IPS-18a (cell line): Measurements from ENCODE around the gene CPAMD8.
"Not testable (repeated sequence)": the region's sequence is repeated elsewhere in the genome, so short reads cannot be mapped to it uniquely, and the experiment has no call there.

Experiments
- H3K27ac ChIP-seq: one replicate; pipeline ENCODE4 v1.5.1; 2013; ENCODE audit warnings: low read length
- H3K27me3 ChIP-seq: one replicate; pipeline ENCODE4 v1.6.1; 2013; ENCODE audit warnings: mild to moderate bottlenecking, low read length; ENCODE audit not compliant: control insufficient read depth, insufficient read depth
- H3K36me3 ChIP-seq: one replicate; pipeline ENCODE4 v1.6.1; 2013; ENCODE audit warnings: low read depth, low read length; ENCODE audit not compliant: control insufficient read depth
- H3K4me1 ChIP-seq: one replicate; pipeline ENCODE4 v1.6.1; 2013; ENCODE audit warnings: low read depth, low read length; ENCODE audit not compliant: control insufficient read depth
- H3K4me3 ChIP-seq: one replicate; pipeline ENCODE4 v1.5.1; 2013; ENCODE audit warnings: low read length
- H3K9ac ChIP-seq: one replicate; pipeline ENCODE4 v1.6.1; 2013; ENCODE audit warnings: mild to moderate bottlenecking, low read length, moderate library complexity
- H3K9me3 ChIP-seq: one replicate; pipeline ENCODE4 v1.6.1; 2013; ENCODE audit warnings: low read depth, low read length; ENCODE audit not compliant: control insufficient read depth

CPAMD8 gene

GRCh38 chr19:16996838-16997490 is 29.6 kb downstream of the CPAMD8 start:
- H3K36me3 ChIP-seq, H3K9me3 ChIP-seq, H3K9ac ChIP-seq, H3K4me3 ChIP-seq, H3K27ac ChIP-seq, H3K27me3 ChIP-seq, H3K4me1 ChIP-seq: not testable (repeated sequence)

GRCh38 chr19:16988661-16989060 is 37.9 kb downstream of the CPAMD8 start:
- no peak overlapping the region for H3K9ac ChIP-seq
- no peak overlapping the region for H3K27ac ChIP-seq
- peaks cover 3% of the 10 kb centered on the region for H3K36me3 ChIP-seq
- no peaks in the 10 kb centered on the region for H3K4me1 ChIP-seq
- no peak overlapping the region for H3K4me3 ChIP-seq
- no peaks in the 10 kb centered on the region for H3K27me3 ChIP-seq
- no peaks in the 10 kb centered on the region for H3K9me3 ChIP-seq

DNA sequence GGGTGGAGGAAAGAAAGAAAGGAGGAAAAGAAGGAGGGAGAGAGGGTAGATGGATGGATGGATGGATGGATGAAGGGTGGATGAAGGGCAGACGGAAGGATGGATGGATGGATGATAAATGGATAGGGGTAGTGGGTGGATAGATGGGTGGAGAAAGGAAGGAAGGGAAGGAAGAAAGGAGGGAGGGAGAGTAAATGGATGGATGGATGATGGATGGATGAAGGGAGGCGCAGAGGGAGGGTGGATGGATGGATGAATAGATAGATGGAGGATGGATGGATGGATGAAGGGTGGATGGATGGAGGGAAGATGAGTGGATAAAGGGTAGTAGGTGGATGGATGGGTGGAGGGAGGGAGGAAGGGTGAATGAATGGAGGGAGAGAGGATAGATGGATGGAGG is 41.2 kb downstream of the CPAMD8 start:
- Histone ChIP-seq H3K36me3 (no peaks in the 10 kb centered on the region), H3K4me1 (no peaks in the 10 kb centered on the region), H3K9me3 (no peaks in the 10 kb centered on the region), H3K9ac (no peak overlapping the region), H3K27ac (no peak overlapping the region), H3K27me3 (no peaks in the 10 kb centered on the region), H3K4me3 (no peak overlapping the region)

GRCh38 chr19:16982586-16982985 is 44.0 kb downstream of the CPAMD8 start:
- H3K27ac ChIP-seq, H3K27me3 ChIP-seq, H3K9me3 ChIP-seq, H3K36me3 ChIP-seq, H3K4me3 ChIP-seq, H3K4me1 ChIP-seq, H3K9ac ChIP-seq: not testable (repeated sequence)

- no peaks in the 10 kb centered on the region for H3K27me3 ChIP-seq
- no peak overlapping the region for H3K9ac ChIP-seq
- no peaks in the 10 kb centered on the region for H3K4me1 ChIP-seq
- no peaks in the 10 kb centered on the region for H3K36me3 ChIP-seq
- no peak overlapping the region for H3K4me3 ChIP-seq
- no peaks in the 10 kb centered on the region for H3K9me3 ChIP-seq
- no peak overlapping the region for H3K27ac ChIP-seq
Observed at GRCh38 chr19:16978839-16979802, 47.5 kb downstream of the CPAMD8 start.

GRCh38 chr19:16978156-16978555 is 48.5 kb downstream of the CPAMD8 start:
- no peaks in the 10 kb centered on the region for H3K9me3 ChIP-seq
- no peaks in the 10 kb centered on the region for H3K27me3 ChIP-seq
- H3K9ac ChIP-seq, result no peak overlapping the region
- no peaks in the 10 kb centered on the region for H3K4me1 ChIP-seq
- no peak overlapping the region for H3K27ac ChIP-seq
- H3K36me3 ChIP-seq, result no peaks in the 10 kb centered on the region
- no peak overlapping the region for H3K4me3 ChIP-seq

DNA sequence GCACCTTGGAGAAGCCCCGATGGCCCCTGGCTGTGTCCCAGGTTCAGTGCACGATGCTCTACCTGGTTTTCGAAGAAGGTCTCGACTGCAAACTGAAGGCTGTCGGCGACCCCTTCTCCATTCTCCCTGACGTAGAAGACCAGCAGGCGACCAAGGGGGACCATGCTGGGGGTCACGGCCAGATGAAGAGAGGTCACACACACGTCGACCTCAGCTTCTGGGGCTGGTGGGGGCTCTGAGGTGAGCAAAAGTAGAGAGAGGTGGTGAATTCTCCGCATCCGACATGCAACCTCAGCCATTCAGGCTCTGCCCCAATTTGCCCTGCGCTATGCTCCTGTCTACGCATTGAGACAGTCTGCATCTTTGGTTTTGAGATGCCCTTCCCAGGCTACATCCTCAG is 49.3 kb downstream of the CPAMD8 start:
- H3K9me3 ChIP-seq, result no peaks in the 10 kb centered on the region
- no peak overlapping the region for H3K4me3 ChIP-seq
- no peaks in the 10 kb centered on the region for H3K27me3 ChIP-seq
- no peaks in the 10 kb centered on the region for H3K4me1 ChIP-seq
- no peak overlapping the region for H3K27ac ChIP-seq
- no peaks in the 10 kb centered on the region for H3K36me3 ChIP-seq
- H3K9ac ChIP-seq, result no peak overlapping the region

DNA sequence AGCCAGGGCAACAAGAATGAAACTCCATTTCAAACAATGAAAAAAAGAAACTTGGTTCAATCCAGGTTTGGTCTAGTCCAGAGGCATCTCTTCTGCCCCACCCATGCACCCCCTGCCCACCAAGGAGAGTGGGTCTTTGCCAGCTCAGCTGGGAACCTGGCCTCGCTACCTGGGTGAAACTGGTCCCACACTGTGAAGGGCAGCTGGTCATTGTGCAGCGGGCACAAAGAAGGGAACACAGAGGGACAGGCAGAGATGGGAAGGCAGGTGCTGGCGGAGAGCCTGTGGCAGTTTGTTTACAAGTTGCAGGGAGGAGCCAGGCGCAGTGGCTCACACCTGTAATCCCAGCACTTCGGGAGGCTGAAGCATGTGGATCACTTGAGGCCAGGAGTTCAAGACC is 50.2 kb downstream of the CPAMD8 start:
- H3K4me3 ChIP-seq, result no peak overlapping the region
- no peaks in the 10 kb centered on the region for H3K36me3 ChIP-seq
- no peak overlapping the region for H3K27ac ChIP-seq
- no peaks in the 10 kb centered on the region for H3K9me3 ChIP-seq
- no peaks in the 10 kb centered on the region for H3K27me3 ChIP-seq
- H3K4me1 ChIP-seq, result no peaks in the 10 kb centered on the region
- H3K9ac ChIP-seq, result no peak overlapping the region

DNA sequence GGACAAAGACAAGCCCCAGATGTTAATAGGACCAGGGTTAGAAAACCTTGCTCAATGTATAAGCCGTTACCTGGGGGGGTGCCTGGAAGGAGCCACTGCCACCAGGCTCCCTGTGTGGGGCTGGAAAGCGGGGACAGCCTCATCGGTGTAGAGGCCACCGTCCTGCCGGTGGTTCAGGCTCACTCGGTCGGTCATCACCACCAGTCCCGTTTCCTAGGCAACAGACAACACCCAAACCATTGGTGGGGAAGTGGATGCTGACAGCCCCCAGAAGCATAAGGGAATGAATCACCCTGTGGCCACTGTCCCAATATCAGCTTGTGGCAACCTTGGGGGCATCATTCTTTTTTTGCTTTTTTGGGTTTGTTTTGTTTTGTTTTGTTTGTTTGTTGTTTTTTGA is 55.8 kb downstream of the CPAMD8 start:
- Histone ChIP-seq H3K36me3 (no peaks in the 10 kb centered on the region), H3K9ac (no peak overlapping the region), H3K9me3 (no peaks in the 10 kb centered on the region), H3K4me1 (no peaks in the 10 kb centered on the region), H3K27me3 (no peaks in the 10 kb centered on the region), H3K4me3 (no peak overlapping the region), H3K27ac (no peak overlapping the region)

DNA sequence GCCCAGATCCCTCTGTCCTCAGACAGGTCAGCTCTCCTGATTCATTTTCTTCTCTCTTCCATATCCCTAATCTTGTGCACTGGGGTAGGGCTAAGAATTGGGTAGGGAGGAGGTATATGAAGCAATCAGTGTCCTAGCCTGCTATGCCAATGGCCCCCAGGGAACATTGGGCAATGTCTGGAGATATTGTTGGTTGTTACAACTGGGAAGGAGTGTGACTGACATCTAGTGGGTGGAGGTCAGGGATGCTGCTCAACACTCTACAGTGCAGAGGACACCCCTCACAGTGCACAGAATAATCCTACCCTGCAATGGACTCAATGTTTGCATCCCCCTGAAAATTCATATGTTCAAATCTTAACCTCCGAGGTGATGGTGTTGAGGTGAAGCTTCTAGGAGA is 57.5 kb downstream of the CPAMD8 start:
- H3K27me3 ChIP-seq, result no peaks in the 10 kb centered on the region
- H3K4me1 ChIP-seq, result no peaks in the 10 kb centered on the region
- H3K4me3 ChIP-seq, result no peak overlapping the region
- H3K9ac ChIP-seq, result no peak overlapping the region
- no peaks in the 10 kb centered on the region for H3K9me3 ChIP-seq
- no peaks in the 10 kb centered on the region for H3K36me3 ChIP-seq
- H3K27ac ChIP-seq, result no peak overlapping the region

DNA sequence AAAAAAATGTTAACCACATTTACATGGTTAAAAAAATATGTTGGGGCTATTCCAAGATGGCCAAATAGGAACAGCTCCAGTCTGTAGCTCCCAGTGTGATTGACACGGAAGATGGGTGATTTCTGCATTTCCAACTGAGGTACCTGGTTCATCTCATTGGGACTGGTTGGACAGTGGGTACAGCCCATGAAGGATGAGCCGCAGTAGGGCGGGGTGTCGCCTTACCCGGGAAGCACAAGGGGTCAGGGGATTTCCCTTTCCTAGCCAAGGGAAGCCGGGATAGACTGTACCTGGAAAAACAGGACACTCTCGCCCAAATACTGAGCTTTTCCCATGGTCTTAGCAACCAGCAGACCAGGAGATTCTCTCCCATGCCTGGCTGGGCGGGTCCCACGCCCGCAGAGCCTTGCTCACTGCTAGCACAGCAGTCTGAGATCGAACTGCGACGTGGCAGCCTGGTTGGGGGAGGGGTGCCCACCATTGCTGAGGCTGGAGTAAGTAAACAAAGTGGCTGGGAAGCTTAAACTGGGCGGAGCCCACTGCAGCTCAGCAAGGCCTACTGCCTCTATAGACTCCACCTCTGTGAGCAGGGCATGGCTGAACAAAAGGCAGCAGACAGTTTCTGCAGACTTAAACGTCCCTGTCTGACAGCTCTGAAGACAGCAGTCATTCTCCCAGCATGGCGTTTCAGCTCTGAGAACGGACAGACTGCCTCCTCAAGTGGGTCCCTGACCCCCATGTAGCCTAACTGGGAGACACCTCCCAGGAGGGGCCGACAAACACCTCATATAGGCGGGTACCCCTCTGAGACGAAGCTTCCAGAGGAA is 65.4 kb downstream of the CPAMD8 start:
- not testable (repeated sequence) for H3K9me3 ChIP-seq, H3K4me1 ChIP-seq, H3K36me3 ChIP-seq, H3K27me3 ChIP-seq
- peak overlapping the region; percentile 51 for H3K9ac ChIP-seq
- peak overlapping the region; percentile 34 for H3K27ac ChIP-seq
- peak overlapping the region; percentile 29 for H3K4me3 ChIP-seq
